DLD1 (cell line): ENCODE results near the gene FBXW11.
"Not testable (repeated sequence)": the region's sequence is repeated elsewhere in the genome, so short reads cannot be mapped to it uniquely, and the experiment has no call there.

ENCODE experiments used
- in situ Hi-C: cut with HindIII; loops from 2 replicates; pipeline ENCODE4 v1.10.0; 2017; ENCODE audit warnings: low sequenced_read_pairs

FBXW11 gene

DNA sequence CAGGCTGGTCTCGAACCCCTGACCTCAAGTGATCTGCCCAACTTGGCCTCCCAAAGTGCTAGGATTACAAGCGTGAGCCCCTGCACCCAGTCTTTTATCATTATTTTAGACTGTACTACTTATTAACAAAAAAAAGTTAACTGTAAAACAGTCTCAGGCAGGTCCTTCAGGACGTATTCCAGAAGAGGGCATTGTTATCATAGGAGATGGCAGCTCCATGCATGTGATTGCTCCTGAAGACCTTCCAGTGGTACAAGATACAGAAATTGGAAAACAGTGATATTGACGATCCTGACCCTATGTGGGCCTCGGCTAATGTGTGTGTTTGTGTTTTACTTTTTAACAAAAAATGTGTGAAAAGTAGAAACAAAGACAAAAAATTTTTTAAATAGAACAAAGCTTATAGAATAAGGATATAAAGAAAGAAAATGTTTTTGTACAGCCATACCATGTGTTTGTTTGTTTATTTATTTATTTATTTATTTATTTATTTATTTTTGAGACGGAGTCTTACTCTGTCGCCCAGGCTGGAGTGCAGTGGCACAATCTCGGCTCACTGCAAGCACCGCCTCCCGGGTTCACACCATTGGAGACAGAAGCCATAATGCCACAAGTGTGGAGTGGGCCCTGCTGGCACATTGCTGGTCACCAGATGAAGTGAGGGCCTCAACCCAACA is 13.8 kb upstream of the FBXW11 start:
- in situ Hi-C loops = not testable (repeated sequence)

DNA sequence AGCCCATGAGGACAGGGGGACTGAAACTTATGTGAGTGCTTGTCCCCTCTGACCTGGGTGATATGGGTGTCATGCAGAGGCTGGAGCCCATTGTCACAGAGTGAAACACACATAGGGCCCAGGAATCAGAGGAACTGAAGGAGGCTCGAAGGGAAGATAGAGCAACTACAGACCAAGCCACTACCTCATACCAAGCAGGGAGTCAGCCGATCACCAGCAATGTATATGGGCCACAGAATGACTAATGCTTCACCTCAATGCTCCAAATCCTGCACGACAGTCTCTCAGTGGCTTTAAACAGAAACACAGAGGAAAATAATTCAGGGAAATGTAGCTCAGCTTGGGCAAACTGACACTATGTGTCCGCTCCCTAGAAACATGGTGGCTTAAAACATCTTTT is 8.9 kb upstream of the FBXW11 start:
- in situ Hi-C loops = no loop called here

DNA sequence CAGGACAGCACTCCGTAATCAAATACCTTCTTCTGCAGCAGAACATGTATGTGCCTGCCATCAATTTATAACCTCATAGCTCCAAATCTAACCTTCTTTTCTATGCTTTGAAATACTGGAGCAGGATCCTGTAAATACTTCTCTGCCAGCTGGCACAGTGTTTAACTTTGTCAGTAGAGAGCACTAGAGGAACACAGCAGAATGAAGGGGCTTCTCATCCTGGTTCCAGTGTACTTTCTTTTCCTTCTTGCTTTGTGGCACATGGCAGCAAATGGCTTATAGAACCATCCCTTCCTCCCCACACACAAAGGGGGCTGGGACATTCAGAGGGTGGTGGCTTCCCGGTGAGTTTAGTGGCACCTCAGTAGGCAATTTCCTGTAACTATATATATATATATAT is 3.8 kb upstream of the FBXW11 start:
- in situ Hi-C loops = no loop called here

DNA sequence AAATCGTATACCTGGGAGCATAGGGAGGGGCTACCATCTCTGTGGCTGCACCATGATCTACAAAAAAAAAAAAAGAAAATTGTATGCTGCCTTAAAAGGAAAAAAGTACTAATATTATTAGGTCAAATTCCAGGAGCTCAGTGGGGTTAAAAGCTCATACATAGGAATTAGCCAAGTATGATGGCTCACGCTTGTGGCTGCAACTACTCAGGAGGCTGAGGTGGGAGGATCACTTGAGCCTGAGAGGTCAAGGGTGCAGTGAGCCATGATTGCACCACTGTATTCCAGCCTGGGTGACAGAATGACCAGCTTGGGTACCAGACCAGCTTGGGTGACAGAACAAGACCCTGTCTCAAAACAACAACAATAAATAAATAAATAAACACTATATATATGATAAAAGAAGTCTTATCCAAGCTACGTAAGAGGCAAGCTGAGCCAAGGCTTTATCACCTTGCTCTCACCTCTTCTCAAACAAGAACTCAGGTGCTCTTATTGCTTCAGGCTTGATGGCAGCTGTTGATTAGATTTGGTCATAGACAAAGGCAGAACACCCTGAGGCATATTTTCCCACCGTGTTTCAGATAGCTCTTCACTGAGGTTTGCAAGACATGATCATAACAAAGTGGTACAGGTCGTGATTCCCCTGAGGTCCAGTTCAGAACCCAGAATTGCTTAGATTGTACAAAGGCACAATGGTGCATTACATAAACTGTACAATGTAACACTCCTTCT is 3.3 kb upstream of the FBXW11 start:
- in situ Hi-C loops = no loop called here

DNA sequence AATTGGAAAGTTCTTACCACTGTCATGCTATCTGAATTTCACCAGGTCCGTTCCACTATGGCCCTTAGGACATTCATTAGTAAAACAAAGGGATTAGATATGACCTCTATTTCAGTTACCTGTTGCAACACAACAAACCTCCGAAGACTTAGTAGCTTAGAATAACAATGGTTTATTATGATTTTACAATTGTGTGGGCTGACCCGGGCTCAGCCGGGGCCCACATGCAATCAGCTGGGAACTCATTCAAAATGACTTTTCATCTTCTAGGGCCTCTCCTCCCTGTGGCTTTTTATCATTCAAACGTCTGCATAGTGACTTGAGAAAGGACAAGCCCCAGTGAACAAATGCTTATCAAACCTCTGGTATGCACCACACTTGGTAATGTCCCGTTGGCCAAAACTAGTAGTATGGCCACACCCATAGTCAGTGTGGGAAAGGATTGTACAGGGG is 2.3 kb upstream of the FBXW11 start:
- in situ Hi-C loops = no loop called here

DNA sequence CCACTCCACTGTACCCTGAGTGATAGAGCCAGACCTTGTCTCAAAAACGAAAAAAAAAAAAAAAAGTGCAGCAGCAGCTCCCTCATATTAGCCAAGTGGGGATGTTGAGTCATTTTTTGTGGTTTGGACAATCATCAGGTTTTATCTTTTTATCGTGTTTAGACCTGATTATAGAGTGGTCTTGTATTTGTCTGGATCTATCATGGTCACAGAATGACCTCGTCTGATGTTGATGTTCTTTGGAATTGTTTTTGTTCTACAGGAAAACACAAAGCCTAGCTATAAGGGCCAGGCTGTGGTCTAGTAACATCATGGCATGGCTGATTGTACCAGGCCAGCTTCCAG is 1.6 kb upstream of the FBXW11 start:
- in situ Hi-C loops = no loop called here

DNA sequence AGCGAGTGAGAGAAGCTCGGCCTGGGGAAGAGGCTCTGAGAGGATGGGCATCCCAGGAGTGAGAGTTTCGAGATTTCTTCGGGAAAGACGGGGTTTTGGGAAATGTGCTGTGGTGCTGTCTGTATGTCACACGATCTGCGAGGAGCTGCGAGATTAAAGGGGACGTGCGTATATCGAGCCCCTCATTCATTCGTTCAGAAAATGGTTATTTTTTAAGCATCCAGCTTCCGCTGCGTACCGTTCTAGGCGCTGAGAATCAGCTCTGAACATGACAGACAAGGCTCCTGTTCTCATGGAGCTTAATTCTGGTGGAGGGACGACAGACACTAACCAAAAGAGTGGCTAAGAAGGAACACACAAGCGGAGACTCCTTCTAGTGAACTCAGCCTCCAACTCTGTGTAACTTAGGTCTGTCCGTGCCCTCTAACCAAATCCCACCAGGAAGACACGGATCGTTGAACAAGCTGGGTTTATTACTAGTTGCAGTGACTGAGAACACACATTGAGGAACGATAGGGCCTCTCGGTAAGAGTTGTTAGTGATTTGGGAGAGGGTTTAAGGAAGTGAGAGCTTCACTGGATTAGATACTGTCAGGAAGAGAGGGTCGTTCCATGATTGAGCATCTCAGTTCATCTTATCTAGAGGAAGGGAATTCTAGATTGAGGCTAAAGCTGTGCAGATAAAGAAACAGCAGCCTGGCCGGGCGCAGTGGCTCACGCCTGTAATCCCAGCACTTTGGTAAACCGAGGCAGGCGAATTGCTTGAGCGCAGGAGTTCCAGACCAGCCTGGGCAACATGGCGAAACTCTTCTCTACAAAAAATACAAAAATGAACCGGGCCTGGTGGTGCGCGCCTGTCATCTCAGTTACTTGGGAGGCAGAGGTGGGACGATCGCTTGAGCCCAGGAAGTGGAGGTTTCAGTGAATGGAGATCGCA is 1.0 kb upstream of the FBXW11 start:
- in situ Hi-C loops = no loop called here

DNA sequence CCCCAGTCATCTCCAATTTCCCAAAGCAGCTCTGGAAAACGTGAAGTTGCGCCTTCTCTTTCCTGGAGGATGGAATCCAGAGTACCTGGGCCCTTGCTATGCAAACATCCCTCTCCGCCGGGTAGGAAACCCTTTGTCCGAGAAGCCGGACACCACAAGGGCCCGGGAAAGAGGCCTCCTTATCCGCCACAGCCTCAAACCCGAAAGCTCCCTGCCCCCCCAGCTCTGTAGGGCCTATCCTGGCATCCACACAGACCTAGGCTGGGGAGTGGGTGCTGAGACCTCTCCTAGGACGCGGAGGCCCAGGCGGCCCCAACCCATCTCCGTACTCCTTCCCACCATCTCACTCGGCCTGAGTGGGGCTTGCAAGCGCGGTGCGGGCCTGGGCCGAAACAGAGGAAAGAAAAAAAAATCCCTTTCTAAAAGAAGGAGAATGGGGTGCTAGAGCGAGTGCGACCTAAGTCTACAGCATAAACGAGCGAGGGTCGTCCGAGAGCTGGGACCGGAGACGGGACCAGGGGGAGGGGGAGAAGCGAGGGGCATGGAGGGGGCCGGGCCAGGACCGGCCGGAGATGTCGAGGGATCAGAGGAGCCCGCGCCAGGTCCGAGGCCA is 624 bp downstream of the FBXW11 start:
- in situ Hi-C loops = no loop called here

DNA sequence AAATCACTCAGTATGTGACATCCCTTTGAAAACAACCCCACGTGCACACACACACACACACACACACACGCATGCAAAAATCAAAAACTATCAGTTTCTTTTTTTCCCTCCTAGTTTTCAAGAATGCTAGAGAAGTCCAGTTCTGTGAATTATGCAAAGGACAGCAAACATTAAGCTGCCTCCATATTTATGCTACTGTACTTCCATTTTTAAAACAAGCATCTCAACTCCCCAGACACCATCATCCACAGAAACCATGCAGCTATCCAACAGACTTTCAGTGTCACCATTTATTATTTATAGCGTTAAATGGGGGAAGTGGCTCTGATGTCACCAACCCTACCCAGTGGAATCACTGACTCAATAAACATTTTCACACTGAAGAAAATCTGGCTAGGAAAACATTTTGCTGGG is 1.6 kb downstream of the FBXW11 start:
- in situ Hi-C loops = no loop called here

DNA sequence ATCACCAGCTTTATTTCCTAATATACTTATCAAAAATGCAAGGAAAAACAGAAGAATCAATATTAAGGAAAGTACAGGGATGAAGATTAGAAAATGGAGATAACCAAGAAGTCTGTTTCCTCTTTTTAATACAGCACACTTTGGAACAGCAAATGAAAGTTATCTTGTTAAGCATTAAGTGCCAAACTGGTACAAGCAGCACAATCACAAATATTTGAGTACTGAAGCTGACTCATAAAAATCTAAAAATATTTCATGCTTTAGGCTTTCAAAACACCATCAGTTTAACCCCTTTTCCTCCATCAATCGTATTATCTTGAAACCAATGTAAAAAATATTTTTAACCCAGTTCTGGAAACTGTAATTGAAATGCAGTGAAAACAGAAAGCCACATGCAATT is 2.7 kb downstream of the FBXW11 start:
- in situ Hi-C loops = no loop called here

DNA sequence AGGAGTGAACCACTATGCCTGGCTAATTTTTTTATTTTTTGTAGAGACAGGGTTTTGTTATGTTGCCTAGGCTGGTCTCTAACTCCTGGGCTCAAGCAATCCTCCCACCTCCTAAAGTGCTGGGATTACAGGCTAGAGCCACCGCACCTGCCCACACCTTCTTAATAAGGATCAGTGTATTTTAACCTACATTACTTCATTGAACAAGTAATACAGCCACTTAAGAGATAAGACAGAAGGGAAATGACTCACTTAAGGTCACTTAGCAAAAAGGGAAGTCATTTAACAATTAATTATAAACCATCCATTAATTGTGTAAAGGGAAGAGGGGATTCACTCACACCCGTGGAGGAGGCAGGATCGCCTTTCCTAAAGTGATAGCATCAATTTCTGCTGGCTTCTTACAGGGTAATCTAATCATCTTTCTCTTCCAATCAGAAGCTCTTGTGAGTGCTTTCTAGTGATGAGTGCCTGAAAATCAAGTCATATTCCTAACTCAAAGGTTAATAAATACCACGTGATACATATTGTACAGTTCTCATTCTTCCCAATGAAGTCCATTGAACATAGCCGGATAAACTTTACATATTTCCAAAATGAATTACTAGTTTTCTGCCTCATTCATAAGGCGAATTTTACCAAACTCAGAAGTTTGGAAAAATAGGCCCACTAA is 3.5 kb downstream of the FBXW11 start:
- in situ Hi-C loops = no loop called here

DNA sequence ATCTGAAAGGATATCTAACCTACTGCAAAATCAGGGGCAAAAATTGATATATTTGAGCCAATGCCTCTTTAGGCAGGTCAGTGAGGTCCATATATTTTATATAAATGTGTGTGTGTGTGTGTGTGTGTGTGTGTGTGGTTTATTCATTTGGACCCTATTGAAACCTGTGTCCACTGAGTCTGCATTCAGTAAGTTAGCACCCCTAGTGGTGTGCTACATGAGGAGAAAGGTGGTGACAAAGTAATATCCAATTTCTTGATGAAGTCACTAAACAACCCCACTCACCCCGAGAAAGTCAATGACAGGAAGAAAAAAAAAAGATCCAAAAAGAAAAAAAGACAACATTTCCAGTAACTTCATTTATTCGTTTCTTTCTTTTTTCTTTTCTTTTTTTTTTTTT is 4.1 kb downstream of the FBXW11 start:
- in situ Hi-C loops = no loop called here

DNA sequence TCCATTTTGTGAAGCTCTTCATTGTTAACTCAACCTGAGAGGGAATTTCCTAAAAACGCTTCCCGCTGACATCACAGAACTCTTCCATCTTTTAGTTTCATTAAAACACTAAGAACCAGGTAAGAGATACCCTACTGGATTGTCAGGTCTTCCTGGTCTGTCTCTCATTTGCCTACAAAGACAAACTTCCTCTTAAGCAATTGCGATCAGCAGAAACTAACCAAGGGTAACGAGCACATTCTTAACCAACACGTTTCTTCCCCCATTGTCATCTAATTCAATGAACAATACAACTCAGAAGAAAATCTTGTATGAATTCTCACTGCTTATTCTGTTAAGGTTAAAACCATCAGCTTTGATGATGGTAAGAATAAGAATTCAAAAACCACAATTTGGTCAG is 6.6 kb downstream of the FBXW11 start:
- in situ Hi-C loops = no loop called here

DNA sequence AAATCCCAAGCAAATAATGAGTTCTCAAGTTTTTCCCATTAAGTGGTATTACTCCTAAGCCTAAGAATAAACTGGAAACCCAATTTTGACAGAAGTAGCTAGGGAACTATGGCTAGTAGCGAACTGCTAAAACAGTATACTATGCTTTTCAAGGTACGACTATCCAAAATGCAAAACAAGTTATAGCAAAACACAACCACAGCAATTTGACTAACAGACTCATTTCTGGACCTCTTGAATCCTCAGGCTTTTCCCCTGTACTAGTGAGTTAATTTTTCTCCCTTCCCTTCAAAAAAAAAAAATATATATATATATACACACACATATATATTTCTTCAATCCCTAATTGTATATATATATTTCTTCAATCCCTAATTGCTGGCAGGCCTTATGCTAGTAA is 7.3 kb downstream of the FBXW11 start:
- in situ Hi-C loops = no loop called here

DNA sequence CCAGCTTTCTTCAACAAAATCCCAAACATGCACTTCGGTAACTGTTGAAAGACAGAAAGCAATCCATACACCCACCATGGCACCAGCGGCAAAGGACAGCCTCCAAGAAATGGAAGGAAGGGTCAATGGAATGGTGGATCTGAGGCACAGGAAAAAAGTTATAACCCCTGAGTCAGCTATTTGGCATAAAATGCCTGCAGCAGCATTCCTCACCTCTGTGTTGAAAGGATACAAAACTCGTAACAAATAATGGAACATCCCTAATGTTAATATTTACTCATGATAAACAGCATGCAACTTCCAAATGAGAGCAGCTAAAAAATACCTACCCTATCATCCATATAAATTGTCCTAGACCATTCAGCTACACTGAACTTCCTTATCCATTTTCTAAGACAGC is 9.4 kb downstream of the FBXW11 start:
- in situ Hi-C loops = no loop called here

DNA sequence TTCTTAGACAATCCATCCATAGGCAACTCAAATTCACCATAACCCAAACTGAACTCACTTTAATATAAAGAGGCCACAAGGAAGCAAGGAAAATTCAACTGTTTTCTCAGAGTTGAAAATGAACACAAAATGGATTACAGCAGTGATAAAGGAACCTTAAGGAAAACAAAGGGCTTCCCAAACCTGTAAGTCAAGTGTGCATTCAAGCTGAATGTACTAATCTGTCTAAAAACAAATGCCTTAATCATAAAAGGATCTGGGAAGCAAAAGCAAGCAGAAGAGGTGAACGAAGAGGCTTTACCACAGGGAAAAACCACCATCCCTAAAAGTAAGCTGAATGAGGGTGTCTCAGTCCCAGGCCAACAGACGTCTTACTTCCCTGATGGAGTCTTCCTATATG is 13.6 kb downstream of the FBXW11 start:
- in situ Hi-C loops = no loop called here

DNA sequence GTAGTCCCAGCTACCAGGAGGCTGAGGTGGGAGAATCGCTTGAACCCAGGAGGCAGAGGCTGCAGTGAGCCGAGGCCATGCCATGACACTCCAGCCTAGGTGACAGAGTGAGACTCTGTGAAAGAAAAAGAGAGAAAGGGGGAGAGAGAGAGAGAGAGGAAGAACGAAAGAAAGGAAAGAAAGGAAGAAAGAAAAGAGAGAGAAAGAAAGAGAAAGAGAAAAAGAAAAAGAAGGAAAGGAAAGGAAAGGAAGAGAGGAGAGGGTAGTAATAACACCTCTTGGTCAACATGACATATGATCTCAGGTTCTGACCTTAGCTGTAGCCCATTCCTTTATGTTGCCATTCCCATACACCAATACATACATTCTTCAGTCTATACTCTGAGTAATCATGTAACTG is 14.1 kb downstream of the FBXW11 start:
- in situ Hi-C loops = no loop called here

DNA sequence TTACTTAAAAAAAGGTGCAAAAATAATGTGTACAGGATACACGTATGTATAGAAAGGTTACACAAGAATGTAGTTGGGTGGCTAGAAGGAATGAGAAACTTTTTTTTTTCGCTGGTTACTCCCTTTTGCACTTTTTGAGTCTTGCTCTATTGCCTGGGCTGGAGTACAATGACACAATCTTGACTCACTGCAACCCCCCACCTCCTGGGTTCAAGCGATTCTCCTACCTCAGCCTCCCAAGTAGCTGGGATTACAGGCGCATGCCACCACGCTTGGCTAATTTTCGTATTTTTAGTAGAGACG is 15.8 kb downstream of the FBXW11 start:
- in situ Hi-C loops = no loop called here

DNA sequence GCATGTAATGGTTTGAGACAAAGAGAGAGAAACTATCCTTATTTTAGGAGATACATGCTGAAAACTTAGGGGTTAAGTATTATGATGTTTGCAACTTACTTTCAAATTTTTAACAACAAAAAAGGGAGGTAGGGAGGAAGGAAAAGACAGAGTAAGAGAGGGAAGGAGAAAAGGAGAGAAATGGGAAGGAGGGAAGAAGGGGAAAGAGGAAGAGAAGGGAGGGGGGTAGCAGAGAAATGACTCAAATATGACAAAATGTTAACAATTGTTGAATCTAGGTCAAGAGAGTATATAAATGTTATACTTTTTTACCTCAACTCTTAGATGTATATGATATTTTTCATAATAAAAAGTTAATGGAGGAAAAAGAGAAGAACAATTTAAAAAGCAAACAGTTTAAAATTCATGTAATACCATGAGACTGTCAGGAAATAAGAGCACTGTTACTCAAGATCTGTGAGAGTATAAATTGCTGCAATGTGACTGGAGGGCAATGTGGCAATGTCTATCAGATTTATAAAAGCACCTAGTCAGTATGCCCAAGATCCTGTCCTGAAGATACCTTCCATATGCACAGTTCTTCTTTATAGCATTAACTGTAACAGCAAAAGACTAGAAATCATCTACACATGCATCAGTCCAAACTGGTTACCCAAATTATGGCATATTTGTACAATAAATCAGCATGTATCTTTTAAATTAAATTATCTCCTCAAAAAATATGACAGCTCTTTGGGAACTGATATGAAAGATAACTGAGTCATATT is 16.3 kb downstream of the FBXW11 start:
- in situ Hi-C loops = no loop called here

DNA sequence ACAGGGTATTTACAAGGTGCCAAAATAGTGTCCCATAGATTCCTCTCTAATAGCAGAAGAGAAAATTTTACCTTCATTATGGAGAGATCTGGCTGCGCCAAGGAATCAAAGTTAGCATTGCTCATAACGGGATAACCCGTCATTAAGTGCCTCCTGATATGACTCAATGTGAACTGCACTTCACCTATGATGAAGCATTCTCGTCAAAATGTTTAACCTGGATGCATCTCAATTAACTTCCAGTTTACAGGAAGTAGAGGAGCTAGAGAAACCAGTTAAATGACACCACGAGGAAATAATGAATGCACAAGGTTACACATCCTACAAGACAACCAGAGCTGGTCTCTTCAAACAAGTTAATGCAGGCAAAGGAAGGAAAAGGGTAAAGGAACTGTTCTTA is 17.2 kb downstream of the FBXW11 start:
- in situ Hi-C loops = no loop called here
